HG03045 (cell line): ENCODE data around the gene CSNK2A3.
"Not testable (repeated sequence)": the region's sequence is repeated elsewhere in the genome, so short reads cannot be mapped to it uniquely, and the experiment has no call there.

Source experiments
- ATAC-seq: cut with Tn5 transposase; IDR thresholded peaks from one replicate; pipeline ENCODE4 v1.9.1; 2021; ENCODE audit warnings: mild to moderate bottlenecking, moderate library complexity; ENCODE audit not compliant: unreplicated experiment

Gene CSNK2A3

DNA sequence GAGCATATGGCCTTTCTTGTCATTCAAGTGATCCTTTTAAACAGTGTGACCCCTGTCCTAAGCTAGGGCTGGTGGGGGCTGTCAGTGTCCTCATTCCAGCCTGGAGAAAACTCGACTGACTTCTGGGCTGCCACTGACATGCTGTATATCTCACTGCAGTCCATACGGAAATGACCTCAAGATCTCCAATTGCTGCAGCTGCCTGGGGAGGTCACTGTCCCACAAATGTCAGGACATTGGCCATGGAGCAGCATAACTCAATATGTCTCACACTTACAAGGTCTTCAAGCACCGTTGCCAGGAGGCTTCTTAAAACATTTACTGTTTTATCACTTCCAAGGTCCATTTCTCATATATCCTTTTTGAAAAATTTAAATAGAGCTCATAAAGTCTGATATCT is 27.8 kb upstream of the CSNK2A3 start:
- ATAC-seq: no peak

DNA sequence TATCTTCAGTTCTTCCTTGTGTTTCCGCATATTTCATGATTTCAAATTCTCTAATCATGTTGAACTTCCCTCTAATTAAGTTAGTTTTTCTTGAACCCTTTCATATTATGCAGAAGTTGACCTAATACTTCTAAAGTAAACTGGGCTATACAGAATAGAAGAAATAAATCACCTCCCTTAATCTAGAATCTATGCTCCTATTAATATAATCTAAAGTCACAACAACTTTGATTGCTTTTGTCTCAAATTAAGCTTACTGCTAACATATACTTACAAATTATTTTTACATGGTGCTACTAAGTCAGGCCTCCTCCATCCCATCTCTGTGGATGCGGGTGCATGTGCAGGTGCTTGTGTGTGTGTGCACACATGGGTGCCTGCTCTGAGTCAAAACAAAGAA is 27.3 kb upstream of the CSNK2A3 start:
- no peak for ATAC-seq

DNA sequence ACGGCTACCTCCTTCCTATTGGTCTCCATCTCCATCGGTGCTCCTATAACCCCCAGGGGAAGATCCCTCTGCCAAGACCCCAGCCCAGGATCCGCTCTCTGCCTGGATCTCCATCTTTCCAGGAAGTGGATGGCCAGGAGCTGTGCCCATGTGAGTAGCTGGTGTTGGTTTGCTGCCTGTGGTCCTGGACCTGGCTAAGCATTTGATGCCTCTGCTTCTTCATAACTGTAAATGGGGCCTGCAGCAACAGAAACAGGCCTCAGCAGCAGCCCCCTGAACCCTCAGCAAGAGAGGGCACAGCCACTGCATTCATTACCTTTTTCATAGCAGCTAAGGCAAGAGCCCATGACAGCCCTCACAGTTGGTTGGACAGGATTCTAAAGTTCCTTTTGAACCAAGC is 26.6 kb upstream of the CSNK2A3 start:
- ATAC-seq: no peak

DNA sequence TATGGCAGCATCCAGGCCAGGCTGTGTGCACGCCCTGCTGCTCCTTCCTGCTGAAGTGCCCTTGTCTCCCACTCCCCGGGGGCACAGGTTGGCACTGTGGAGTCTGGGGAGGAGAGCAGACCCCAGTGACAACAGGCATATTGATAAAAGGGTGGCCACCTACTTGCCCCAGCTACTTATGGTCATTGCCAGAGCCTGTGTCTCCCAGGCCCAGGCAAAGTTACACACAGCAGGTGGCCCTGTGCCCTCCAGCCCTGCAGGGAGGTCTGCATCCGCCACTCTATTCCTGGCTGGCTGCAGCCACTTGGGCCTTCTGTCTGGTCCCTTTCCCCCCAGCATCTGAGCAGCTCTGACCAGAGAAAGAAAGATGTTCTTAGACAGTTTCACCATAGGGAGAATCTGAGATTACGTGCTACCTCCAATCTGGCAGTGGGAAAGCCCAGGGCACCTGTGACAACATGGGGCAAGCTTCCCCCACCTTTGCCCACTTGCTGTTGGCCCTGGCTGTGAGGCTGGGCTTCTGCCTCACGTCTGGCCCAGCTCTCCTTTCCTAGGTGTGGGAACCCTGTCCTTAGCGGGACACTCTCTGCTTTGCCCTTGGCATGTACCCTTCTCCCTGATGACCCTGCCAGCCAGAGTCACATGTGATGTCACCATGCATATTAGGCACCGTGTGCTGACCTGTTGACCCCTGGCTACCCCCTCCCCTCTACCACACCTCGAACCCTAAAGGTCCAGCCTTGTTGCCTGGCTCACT is 25.3 kb upstream of the CSNK2A3 start:
- ATAC-seq: no peak

DNA sequence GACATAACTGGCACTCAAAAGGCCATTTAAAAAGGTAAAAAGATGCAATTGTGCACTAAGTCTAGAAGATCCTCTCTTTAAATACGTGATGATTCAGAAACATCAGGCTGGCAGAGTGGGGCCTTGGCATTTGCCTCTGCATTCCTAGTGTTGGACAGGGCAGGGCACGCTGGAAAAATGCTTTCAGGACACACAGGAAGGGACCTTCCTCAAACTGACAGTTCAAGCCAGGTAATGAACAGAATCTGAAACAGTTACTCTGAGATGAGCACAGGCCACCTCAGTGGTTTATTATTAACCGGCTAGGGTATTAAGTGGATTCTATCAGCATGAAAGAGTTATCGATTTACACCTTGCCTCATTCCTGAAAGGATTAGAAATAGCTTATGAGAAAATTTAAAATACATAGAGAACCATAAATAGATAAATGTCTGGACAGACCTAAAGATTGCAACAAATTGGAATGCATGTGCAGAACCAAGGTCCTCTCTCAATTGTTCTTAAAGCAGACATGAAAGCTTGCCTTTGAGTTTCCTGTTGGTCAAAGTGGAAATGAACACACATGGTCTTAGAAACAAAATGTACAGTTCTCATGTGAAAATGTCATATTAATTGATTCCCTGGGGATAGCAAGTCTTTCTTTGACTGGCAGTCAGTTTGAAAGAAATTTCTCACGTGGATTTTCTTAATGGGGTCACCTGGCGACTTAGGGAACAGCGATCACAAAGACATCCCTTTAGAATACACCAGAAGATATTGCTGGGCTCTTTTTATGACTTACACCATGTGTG is 21.5 kb upstream of the CSNK2A3 start:
- ATAC-seq: no peak

DNA sequence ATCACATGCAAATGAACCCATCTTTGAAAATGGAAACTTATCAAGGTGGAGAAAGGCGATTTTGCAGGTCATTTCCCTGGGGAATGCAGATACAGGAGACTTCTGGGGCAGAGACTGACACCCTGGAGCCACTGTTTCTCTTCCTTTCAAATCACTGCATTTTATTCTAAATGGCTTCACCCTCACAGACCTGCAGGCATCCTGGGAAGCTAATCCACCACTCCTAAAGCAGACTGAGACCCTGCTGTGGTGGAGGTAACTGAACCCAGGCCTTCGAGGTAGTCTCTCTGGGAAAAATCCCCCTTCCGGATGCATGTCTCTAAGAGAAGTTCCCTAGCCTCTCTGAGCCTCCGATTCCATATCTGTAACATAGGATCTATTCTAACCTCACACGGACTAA is 20.9 kb upstream of the CSNK2A3 start:
- no peak for ATAC-seq

DNA sequence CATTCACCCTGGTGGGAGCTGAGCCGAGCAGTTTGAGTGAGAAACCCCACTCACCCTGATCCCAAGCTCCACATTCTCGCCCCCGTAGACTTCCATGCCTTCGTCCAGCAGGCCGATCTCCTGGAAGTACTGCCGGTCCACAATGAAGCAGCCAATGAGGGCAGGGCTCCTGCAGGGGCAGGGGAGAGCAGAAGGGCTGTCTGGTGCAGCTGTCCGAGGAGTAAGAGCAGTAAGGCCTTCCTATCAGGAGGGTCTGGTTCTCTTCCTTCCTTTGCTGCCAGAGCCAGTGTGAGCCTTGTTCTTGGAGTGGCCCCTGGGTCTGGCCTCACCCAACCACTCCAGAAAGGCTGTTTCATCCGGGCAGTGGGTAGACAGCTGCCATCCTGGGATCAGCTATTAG is 19.4 kb upstream of the CSNK2A3 start:
- no peak for ATAC-seq

DNA sequence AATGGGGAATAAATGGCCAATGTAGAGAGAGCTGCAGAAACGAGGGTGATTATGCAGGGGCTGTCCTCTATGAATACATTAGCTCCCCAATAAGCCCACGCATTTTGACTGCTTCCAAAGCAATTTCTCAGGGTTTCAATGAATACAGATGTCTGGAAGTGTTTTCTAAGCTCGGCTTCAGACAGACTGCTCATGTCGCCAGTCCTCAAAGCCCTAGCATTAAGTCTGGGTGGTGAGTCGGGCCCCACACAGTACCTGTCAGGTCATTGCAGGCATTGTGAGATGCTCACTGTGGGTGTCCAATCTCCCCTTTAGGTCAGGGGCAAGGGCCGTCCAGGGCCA is 17.9 kb upstream of the CSNK2A3 start:
- no peak for ATAC-seq

DNA sequence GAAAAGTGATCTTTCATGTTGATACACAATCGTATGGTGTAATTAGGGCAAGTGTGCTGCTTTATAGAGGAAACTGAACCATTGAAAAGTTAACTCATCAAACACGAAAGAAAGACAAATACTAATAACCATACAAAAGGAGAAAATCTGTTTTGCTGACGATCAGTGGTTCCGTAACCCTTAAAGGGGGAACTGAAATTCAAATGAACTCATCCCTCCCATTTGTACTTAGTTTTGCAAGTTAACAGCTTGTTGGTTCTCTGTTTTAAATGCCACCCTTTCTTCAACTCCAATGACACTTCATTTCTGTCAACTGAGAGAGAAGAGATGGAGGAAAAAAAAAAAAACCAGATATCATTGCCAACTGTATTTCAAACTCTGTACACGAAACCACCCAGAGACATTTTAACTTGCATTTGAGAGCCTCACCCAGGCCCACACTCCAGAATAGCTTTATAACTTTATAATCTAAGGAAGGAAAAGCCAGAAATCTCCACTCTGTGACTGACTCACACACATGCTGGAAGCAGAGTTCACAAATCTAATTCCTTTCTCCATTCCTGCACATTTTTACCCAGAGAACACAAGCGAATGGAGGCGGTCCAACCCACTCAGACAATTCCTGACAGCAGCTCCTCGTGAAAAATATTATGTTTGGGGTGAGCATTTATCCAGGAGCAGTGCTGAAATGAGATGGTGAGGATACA is 17.4 kb upstream of the CSNK2A3 start:
- ATAC-seq: no peak

DNA sequence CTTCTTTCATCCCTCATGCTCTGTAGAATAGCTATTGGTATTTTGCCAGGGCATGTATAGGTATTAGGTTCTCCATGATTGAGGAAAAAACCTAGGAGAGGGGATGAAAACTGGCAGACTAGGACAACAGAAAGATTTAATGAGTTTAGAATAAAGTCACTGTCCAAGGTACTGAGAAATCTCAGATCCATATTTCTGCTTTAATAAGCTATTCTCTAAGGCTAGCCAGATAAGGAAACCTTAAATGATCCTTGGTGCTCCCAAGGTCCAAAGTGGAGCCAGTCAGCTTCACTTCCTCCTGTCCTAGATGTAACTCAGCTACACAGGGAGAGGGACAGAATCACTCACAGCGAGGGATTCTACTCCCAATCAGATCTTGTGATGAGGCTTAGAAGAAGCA is 13.7 kb upstream of the CSNK2A3 start:
- ATAC-seq: no peak

DNA sequence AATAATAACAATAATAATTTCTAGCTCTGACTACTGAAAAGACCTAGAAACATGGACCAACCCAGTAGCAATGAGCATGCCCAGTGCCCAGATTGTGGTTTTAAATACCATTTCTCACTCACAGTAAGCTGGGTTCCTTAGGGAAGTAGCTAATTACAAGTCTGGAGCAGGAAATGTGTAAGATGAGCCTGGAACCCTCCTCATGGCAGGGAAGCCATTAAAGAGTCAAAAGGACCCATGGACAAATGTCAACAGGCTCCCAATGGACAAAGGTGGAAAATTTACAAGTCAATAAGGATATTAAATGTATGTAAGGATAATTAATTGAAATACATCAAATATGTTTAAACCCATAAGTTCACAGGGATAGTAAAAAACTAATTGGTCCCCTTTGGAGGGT is 10.6 kb upstream of the CSNK2A3 start:
- ATAC-seq: no peak

DNA sequence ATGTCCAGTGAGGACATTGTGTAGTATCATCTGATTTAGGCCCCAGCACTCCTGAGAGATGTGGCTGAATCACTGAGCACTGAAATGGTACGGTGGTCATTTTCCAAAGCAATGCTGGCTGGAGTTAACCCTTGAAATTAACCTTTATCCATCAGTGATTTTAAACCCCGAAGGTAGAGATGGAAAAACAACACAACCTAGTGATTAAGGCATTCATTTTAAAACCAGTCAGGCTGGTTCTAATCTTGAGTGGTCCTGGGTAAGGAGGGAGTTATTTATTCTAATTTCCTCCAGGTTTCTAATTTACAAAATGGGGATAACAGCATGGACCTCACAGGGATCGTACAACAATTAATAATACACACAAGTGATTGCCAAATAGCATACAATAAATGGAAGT is 6.6 kb upstream of the CSNK2A3 start:
- no peak for ATAC-seq

DNA sequence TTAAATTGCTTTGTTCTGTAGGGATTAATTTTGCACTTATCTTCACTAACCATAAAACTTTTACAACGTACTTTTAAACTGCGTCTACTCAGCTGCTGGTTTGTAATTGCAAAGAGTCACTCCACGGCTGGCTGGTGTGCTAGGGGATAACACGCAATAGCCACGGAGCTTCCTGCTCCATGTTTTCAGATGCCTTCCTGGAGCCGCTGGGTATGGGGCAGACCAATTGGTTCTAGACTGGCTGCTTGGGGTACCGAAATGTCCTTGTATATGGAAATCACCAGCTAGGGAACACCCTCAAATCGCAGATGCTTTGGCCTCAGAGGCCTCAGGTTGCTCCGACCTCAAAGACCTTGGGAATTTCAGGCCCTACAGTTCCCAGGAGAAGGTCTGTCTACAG is 3.8 kb upstream of the CSNK2A3 start:
- no peak for ATAC-seq

DNA sequence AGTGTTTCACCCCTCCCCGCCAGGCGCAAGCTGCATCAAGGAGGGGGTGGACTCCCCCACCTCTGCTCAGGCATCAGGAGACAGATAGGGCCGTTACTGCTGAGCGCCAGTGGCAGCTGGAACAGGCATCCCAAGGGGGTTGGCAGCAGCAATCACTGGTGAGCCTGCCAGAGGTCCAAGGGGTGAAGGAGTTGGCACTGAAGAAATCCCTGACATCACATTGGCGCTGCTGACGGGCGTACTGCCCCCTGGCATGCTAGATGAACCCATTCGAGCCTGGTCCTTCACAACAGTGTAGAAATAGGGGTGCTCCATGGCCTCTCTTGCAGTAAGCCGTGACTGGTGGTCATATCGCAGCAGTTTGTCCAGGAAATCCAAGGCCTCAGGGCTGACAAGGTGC is 1.2 kb downstream of the CSNK2A3 start:
- not testable (repeated sequence) for ATAC-seq

DNA sequence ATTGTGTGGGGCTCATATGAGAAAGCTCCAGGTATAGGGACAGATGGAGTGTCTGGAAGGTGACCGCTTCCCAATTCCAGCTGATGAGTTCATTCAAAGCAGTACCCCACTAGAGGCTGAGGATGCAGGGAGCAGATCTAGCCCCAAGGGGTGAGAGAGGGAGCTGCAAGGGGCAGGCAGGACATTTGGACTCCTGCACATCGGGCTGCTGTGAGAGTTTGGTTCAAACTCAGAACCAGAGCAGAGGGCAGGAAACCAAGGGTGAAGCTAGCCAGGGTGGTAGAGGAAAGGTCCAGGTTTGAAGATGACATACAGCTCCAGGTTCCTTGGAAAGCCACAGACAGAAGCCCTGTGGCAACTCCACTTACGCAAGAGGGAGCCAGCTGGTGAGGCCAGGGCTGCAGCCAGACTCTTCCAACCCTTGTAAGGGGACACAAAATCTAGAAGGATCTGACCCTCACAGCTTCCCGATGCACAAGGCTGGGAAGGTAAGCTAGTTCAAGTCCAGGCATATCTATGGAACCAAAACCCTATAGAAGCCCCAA is 1.9 kb downstream of the CSNK2A3 start:
- no peak for ATAC-seq

DNA sequence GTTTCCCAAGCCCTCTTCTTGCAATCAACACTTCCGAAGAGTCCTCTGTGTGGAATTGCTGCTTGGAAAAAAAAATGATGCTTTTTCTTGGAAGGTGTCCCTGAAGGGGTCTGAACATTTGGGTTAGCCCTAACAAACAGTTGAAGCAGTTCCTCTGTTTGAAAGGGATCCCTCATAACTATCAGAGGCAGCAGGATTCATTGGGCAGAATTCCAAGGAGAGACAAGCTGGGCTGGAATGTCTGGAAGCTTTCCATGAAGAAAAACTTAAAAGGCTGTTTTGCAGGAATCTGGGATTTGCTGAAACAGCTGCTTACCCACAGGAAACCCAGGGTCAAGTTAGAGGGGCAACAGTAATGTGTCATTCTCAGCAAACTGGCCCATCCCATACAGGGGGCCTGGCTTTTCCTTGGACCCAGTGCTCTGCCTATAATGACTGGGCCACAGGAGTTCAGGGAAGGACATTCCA is 3.1 kb downstream of the CSNK2A3 start:
- no peak for ATAC-seq

DNA sequence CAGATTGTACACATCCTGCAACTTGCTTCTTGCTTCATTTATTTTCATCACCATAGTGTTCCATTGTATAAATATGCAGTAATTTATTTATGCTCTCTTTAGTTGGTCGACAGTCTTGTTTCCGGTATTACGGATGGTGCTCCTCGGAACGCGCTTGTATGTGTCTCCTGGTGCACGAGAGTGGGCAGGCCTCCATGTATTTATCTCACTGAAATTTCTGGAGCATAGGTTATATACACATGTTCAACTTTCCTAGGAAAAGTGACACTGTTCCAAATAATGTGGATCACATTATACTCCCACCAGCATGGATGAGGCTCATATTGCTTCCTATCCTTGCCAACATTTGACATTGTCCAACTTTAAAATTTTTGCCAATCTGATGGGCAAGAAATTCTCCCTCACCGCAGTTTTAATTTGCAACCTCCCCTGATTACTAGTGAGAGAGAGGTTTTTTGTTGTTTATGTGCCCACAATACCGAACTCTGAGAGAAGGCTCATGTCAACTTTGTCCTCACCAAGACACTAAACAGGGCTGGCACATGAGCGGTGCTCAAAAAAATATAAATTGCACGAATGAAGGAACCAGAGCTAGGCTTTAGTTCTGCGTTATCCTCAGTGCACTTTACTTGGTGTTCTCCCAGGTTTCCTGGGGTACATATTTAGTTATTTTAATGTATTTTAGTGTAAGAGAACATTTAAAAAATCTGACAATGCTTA is 3.8 kb downstream of the CSNK2A3 start:
- no peak for ATAC-seq

DNA sequence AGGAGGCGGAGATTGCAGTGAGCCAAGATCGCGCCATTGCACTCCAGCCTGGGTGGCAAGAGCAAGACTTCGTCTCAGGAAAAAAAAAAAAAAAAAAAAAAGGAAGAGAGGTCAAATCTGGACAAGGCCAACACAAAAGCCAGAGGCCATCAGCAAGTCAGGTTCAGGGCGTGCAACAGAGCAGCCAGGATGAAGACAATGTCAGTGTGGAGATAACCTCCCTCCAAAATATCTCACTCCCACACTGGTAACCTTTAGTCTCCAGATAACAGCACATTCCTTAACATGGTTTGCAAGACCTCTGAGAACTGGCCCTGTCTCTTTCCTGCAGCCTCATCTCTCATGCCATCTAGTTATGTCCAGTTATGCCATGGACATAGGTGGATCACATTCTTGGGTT is 4.7 kb downstream of the CSNK2A3 start:
- no peak for ATAC-seq

DNA sequence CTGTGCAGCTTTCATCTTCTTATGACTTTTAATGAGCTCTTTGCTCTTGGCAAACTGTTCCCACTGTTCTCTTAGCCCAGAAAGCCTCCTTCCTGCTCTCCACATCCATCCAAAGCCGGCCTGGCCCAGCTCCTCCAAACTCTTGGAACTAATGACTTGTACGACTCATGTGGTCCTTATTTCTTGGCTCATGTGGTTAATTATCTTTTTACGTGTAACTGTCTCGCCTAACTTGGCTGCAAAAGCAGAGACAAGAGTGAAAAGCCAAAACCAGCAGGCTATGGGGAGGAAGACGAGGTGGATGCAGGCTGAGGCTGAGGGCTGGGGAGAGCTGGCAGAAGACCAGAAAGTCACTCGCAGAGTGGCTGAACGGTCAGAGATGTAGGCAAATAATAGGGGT is 5.5 kb downstream of the CSNK2A3 start:
- ATAC-seq: no peak

DNA sequence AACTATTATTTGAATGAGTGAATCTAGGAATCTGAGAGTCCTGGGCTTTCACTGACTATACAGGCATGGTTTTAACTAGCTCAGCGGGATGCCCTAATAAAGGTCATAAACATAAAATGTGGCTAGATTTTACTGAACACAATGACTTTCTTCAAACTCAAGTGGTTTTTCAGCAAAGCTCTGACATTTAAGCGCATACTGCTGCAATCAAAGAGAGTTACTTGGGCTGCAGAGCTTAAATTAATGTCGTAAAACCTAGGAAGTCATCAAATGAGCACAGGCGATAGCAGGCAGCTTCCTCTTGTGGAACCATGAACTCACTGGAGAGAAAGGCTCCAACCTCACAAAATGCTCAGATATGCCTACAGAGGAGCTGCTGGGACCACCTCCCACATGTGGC is 6.7 kb downstream of the CSNK2A3 start:
- no peak for ATAC-seq

DNA sequence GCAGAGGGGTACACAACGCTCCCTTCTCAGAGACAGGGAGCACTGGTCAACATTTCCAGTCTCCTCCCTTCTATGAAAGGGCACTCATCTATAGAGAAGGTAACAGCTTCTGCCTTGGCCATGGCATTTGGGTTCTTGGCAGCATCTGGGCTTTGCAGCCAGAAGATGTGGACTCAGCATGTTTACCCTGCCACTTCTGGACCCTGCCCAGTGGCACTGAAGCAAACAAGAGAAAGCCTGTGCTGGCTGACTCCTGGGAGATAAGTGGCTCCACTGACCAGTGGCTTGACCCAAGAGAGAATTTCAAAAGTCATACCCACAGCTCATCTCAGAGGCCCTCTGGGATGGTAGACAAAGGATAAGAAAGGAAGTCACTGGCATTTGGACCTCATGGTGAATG is 8.0 kb downstream of the CSNK2A3 start:
- ATAC-seq: no peak
